Activated T-cell treated with anti-CD3 and anti-CD28 coated beads, Interleukin-2, amount 50 U/mL, for 24 hours (primary cell): ENCODE results near the gene FAM20A.

ENCODE experiments used
- DNase-seq: peaks from one replicate; pipeline ENCODE4 v3.0.0-alpha.2; 2020
- H3K27ac Mint-ChIP-seq: 2 replicates; pipeline ENCODE4 v1.8.0; 2020; ENCODE audit warnings: mild to moderate bottlenecking, mixed read lengths
- H3K27me3 Mint-ChIP-seq: 2 replicates; pipeline ENCODE4 v1.8.0; 2020; ENCODE audit warnings: mixed read lengths
- H3K36me3 Mint-ChIP-seq: 2 replicates; pipeline ENCODE4 v1.8.0; 2020; ENCODE audit warnings: low read depth, mixed read lengths
- H3K4me1 Mint-ChIP-seq: 2 replicates; pipeline ENCODE4 v1.8.0; 2020; ENCODE audit warnings: low read depth, mixed read lengths
- H3K4me3 Mint-ChIP-seq: 2 replicates; pipeline ENCODE4 v1.8.0; 2020; ENCODE audit warnings: mild to moderate bottlenecking, moderate library complexity, mixed read lengths
- H3K9me3 Mint-ChIP-seq: 2 replicates; pipeline ENCODE4 v1.8.0; 2020; ENCODE audit warnings: mixed read lengths

Gene FAM20A

DNA sequence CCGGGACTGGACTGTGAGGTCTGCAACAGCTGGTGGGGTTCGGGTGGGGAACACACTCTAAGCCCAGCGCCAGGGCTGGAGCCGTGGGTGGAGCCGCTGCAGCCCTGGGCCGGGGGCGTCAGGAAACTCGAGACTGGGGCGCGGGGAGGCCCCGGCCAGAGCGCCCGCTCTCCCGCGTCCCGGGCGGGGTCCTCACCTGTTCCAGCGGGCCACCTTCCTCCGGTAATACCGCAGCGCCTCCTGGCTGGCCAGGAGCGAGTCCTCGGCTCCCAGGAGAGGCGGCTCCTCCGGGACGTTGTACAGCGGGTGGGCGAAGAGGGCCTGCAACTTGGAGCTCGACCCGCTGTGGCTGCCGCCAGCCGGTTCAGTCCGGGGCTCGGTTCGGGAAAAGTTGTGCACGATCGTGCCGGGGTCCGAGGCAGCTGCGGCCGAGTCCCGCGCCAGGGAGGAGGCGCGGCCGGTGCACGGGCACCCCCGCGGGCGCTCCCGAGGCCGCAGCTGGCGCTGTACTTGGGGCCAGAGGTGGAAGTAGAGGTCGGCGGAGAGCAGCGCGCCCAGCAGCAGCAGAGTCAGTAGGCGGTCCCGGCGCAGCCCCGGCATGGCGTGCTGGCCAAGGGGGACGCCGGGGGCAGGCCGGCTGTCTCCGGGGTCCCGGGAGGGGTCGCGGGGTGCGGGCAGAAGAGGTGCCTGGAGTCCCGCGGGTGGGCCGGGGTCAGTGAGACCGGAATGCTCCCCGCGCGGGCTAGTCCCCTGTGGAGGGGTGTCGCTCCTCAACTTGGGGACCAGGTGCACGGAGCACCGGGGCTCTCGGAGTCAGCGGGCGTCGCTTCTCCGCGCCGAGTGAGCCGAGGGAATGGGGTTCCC lies 868 bp downstream of the FAM20A start:
- H3K9me3 Mint-ChIP-seq, result no peaks in the 10 kb centered on the region

DNA sequence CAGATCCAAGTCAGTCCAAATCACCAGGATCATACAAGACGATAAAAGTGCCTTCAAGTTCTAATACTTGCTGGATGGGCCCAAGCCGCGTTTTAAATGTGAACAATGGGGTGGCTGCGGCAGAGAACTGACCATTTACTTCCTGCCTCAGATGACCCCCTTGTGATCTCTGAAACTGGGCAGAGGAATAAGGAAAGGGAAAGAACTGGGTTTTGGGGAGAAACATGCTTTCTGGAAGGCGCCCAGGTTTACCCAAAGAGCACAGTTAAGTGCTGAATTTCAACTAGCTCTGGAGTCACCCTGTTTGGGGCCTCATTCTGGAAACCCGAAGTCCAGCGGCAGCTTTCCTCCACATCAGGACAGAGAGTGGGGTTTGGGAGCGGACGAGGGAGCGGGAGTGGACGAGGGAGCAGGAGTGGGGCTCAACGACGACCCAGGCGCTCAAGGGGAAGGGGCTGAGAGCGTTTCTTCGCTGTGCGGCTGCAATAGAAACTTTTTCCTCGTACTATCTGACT lies 1.6 kb downstream of the FAM20A start:
- Mint-ChIP-seq H3K4me1 (peaks cover 22% of the 10 kb centered on the region), H3K9me3 (no peaks in the 10 kb centered on the region), H3K27me3 (peaks cover 74% of the 10 kb centered on the region), H3K36me3 (no peaks in the 10 kb centered on the region), H3K27ac (no peak overlapping the region), H3K4me3 (peak overlapping the region; percentile 18)
- DNase-seq, result no peak

More for the DNA sequence above, 868 bp downstream of the FAM20A start:
- H3K4me3 Mint-ChIP-seq, result peak overlapping the region; percentile 24
- no peaks in the 10 kb centered on the region for H3K36me3 Mint-ChIP-seq
- H3K27me3 Mint-ChIP-seq, result peaks cover 72% of the 10 kb centered on the region
- no peak overlapping the region for H3K27ac Mint-ChIP-seq
- peak; percentile 40 for DNase-seq
- peaks cover 20% of the 10 kb centered on the region for H3K4me1 Mint-ChIP-seq

DNA sequence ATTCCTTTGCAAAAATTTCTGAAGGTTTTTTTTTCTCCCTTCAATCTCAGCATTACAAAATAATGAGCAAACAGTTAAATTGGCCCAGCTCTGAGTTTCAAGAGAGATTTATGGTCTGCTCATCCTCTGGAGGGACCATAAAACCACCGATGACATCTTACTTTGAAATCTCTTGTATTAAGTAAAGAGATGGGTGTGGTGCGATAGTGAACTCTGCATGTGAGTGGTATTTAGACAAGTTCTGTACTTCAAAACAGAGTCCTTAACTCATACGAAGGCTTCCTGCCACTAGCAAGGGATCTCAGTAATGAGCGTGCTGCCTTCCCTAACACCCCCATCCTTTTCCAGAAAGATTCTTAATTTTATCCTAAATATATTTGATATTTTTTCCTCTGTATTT lies 2.1 kb downstream of the FAM20A start:
- no peaks in the 10 kb centered on the region for H3K36me3 Mint-ChIP-seq
- H3K27me3 Mint-ChIP-seq, result peaks cover 78% of the 10 kb centered on the region
- H3K4me3 Mint-ChIP-seq, result no peak overlapping the region
- no peaks in the 10 kb centered on the region for H3K9me3 Mint-ChIP-seq
- no peak overlapping the region for H3K27ac Mint-ChIP-seq
- peaks cover 22% of the 10 kb centered on the region for H3K4me1 Mint-ChIP-seq
- DNase-seq, result no peak

DNA sequence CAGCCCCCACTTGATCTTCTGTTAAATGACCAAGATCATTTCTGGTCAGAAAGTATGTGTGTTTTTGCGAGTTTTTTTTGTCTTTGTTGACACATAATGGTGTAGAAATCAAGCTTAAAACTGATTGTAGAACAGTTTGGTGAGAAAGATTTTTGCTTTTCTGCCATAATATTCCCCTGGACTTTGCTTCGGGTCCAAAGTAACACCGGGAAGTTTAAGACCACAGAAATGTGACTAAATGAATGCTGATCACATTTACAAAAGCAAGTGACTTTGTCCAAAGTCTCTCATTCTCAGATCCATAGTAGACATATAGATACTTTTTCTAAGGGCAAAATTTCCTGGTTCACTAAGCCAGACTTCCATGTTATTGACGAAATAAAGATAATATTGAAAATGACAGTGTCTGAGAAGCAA lies 2.6 kb downstream of the FAM20A start:
- Mint-ChIP-seq H3K36me3 (no peaks in the 10 kb centered on the region), H3K9me3 (no peaks in the 10 kb centered on the region), H3K4me1 (peaks cover 22% of the 10 kb centered on the region), H3K4me3 (no peak overlapping the region), H3K27ac (no peak overlapping the region), H3K27me3 (peaks cover 79% of the 10 kb centered on the region)
- no peak for DNase-seq

DNA sequence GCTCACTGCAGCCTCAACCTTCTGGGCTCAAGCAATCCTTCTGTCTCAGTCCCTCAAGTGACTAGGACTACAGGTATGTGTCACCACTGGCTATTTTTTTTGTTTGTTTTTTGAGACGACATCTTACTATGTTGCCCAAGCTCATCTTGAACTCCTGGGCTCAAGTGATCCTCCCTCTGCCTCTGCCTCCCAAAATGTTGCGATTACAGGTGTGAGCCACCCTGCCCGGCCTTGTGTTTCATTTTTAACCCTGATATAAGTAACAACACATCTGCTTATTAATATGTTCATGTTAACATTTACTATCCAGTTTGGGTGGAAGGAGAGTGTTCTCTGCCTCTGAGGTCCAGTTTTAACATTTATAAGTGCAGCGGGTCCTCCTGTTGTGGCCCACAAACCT lies 3.1 kb downstream of the FAM20A start:
- Mint-ChIP-seq H3K27me3 (peaks cover 78% of the 10 kb centered on the region), H3K36me3 (no peaks in the 10 kb centered on the region), H3K27ac (no peak overlapping the region), H3K9me3 (no peaks in the 10 kb centered on the region), H3K4me3 (no peak overlapping the region), H3K4me1 (peaks cover 22% of the 10 kb centered on the region)
- no peak for DNase-seq

DNA sequence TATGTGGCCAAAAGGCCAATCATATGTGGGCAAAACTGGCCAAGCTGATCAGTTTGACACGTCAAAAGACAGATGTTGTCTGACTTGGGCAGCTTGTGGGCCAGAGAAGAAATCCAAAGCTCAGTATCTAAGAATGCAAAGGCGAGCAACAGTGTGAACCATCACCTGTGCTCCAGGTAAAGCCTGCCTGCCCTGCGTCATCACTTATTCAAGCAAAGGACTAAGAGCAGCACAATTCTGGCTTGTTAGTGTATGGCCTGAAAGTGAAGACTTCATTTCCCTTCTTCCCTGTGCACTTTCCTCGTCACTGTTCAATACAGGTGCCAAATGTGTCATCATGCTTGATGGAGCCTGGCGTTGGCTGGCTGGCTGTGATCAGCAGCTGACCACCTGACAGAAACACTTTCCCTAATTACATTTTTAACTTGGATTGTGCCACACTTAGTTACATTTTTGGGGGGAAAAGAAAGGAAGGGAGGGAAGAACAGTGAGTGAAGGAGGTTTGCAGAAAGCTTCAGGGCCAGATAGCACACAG lies 4.7 kb downstream of the FAM20A start:
- no peak for DNase-seq
- Mint-ChIP-seq H3K4me1 (peaks cover 18% of the 10 kb centered on the region), H3K27ac (no peak overlapping the region), H3K36me3 (no peaks in the 10 kb centered on the region), H3K9me3 (no peaks in the 10 kb centered on the region), H3K27me3 (peaks cover 77% of the 10 kb centered on the region), H3K4me3 (no peak overlapping the region)

DNA sequence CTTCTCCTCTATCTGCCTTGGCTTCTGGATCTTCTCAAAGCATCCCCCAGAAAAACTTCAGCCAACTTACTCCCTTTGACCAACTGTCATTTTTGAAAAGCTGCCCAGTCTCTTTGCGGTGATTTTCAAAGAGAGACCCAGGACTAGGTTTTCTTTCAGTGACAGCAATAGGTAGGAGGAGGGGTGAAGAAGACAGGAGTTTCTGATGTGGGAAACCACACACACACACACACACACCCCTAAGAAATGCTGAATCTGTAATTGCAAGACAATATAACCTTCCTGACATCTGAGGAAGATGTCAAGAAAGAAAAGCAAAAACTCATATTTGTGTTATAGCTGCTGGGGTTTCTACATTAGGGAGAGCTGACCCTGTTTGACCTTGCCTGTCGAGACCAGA lies 5.2 kb downstream of the FAM20A start:
- Mint-ChIP-seq H3K27ac (no peak overlapping the region), H3K9me3 (no peaks in the 10 kb centered on the region), H3K4me1 (peaks cover 18% of the 10 kb centered on the region), H3K4me3 (no peak overlapping the region), H3K36me3 (no peaks in the 10 kb centered on the region), H3K27me3 (peaks cover 76% of the 10 kb centered on the region)
- no peak for DNase-seq

DNA sequence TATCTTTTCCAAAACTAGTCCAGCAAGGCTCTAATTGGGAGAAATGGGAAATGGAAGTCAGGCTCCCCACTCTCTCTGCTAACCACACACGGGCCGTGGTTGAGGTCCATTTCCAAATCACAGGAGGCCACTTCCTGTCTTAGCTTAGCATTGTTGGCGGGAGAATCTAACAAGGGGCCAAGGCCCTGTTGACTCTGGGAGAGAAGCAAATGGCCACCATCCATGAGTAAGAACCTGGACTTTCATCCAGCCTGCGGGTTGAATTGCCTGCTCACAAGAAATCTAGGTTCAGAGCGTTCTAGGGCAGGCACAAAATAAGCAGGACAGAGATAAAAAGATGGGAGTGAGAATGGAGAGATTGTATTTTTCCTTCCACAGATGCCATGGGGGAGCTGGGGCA lies 5.7 kb downstream of the FAM20A start:
- peaks cover 18% of the 10 kb centered on the region for H3K4me1 Mint-ChIP-seq
- no peaks in the 10 kb centered on the region for H3K36me3 Mint-ChIP-seq
- peaks cover 78% of the 10 kb centered on the region for H3K27me3 Mint-ChIP-seq
- no peak overlapping the region for H3K27ac Mint-ChIP-seq
- H3K4me3 Mint-ChIP-seq, result no peak overlapping the region
- DNase-seq, result no peak
- H3K9me3 Mint-ChIP-seq, result no peaks in the 10 kb centered on the region

DNA sequence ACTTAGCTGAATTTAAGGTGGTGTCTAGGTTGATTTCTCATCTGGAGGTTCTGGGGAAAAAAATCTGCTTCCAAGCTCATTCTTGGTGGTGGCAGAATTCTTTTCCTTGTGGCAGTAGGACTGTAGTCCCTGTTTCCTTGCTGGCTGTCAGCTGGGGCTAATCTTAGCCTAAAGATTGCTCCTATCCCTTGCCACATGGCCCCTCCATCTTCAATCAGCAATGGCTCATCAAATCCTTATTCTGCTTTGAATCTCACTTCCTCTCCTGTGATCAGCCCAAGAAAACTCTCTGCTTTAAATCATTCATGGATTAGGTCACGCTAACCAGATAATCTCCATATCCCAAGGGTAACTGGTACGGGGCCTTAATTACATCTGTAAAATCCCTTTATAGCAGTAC lies 6.6 kb downstream of the FAM20A start:
- peaks cover 74% of the 10 kb centered on the region for H3K27me3 Mint-ChIP-seq
- H3K36me3 Mint-ChIP-seq, result no peaks in the 10 kb centered on the region
- no peaks in the 10 kb centered on the region for H3K9me3 Mint-ChIP-seq
- H3K4me1 Mint-ChIP-seq, result peaks cover 14% of the 10 kb centered on the region
- no peak overlapping the region for H3K4me3 Mint-ChIP-seq
- no peak overlapping the region for H3K27ac Mint-ChIP-seq
- DNase-seq, result no peak

DNA sequence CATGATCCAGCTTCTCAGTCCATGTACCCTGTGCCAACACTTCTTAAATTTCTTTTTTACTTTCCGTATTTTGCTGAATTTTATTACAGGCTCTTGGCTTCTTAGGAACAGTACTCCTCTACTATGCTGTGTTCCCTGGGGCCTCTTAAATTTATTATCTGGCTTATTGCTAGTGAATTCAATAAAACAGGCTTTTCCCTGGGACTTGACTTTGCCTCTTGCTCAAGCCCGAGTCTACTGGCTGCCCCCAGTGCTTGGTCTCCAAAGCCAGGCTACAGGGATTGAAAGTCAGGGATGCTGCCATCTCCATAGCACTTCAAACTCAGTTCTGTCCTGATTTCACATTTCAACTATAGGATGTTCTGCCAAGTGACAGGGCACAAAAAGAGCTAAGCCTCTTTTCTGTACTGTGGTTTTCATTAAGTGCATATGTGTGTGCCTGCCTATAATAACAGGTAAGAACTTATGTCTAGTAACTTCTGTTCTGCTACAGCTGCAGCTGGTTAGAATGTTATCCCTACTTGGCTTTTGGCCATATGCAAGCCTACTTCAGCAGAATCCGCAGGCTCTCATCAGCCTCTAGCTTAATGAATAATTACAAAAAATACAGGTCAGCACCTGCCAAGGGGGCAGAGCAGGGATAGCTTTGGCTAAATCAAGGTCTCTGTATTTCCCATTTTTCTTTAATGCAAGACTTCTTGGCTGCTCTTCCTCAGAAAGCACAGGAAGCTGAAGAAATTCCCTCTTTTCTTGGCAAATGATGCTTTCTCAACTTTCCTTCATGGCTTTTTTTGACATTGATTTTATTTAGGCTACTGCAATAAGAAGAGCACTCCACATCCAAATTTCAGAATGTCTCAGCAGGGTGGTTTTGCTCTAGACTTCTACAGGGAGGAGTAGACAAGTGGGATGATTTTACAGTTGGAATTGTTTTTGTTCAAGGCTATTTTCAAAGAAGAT lies 8.2 kb downstream of the FAM20A start:
- H3K9me3 Mint-ChIP-seq, result peaks cover 2% of the 10 kb centered on the region
- H3K27me3 Mint-ChIP-seq, result peaks cover 58% of the 10 kb centered on the region
- H3K36me3 Mint-ChIP-seq, result no peaks in the 10 kb centered on the region
- peaks cover 12% of the 10 kb centered on the region for H3K4me1 Mint-ChIP-seq
- no peak for DNase-seq
- no peak overlapping the region for H3K4me3 Mint-ChIP-seq
- no peak overlapping the region for H3K27ac Mint-ChIP-seq

DNA sequence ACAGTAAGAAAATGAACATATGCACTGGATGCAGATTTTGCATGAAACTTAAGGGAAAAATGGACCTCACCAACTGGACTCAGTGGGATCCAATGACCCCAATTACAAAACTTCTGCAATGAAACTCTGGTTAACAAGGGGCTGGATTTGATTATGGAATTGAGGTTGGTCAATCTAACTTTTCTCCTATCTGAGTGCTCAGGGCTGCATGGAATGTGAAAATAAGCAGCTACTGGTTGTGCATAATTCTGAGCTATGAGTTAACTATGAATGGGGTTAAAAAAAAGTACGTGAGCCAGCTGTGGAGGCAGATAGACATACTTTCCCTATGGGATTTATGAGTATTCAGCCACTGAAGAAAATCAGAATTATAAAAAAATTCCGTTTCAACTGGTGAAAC lies 9.2 kb downstream of the FAM20A start:
- Mint-ChIP-seq H3K9me3 (peaks cover 4% of the 10 kb centered on the region), H3K4me3 (no peak overlapping the region), H3K27ac (no peak overlapping the region), H3K27me3 (peaks cover 50% of the 10 kb centered on the region), H3K36me3 (no peaks in the 10 kb centered on the region), H3K4me1 (peaks cover 12% of the 10 kb centered on the region)
- no peak for DNase-seq

DNA sequence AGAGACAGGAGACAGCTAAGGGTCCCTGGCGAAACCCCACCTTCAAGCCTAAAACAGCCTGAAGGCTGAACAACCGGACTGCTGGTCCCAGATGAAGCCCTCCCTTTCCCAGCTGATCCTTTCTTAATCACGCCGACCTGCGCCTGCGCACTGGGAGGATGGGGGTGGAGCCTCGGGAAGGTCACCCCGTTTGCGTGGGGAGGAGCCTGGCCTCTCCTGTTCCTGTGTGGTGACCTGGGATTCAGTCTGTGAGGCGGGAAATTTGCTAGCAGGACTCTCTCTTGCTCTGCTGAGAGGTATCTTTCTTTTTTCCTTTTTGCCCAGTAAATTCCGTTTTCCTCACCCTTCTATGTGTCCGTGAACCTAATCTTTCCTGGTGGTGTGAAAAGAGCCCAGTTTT lies 9.6 kb downstream of the FAM20A start:
- peak; percentile 33 for DNase-seq
- peaks cover 47% of the 10 kb centered on the region for H3K27me3 Mint-ChIP-seq
- no peaks in the 10 kb centered on the region for H3K36me3 Mint-ChIP-seq
- H3K4me1 Mint-ChIP-seq, result peaks cover 12% of the 10 kb centered on the region
- no peak overlapping the region for H3K27ac Mint-ChIP-seq
- peaks cover 4% of the 10 kb centered on the region for H3K9me3 Mint-ChIP-seq
- no peak overlapping the region for H3K4me3 Mint-ChIP-seq

DNA sequence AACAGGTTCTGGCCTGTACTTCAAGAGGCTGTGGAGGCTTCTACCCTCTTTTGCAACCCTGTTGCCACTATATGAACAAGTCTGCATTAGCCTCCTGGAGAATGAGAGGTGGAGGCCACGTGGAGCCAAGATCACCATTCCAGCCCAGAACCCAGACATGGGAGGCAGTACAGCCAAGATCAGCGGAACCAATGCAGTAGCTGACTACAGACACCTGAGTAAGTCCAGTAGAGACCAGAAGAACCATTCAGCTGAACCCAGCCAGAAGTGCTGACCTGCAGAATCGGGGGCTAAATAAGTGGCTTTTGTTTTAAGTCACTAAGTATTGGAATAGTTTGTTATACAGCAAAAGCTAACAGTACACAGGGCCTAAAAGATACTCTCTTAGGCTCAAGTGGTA lies 12.1 kb downstream of the FAM20A start:
- no peaks in the 10 kb centered on the region for H3K4me1 Mint-ChIP-seq
- no peak overlapping the region for H3K4me3 Mint-ChIP-seq
- peaks cover 29% of the 10 kb centered on the region for H3K27me3 Mint-ChIP-seq
- H3K27ac Mint-ChIP-seq, result no peak overlapping the region
- DNase-seq, result no peak
- H3K36me3 Mint-ChIP-seq, result no peaks in the 10 kb centered on the region
- H3K9me3 Mint-ChIP-seq, result peaks cover 4% of the 10 kb centered on the region

DNA sequence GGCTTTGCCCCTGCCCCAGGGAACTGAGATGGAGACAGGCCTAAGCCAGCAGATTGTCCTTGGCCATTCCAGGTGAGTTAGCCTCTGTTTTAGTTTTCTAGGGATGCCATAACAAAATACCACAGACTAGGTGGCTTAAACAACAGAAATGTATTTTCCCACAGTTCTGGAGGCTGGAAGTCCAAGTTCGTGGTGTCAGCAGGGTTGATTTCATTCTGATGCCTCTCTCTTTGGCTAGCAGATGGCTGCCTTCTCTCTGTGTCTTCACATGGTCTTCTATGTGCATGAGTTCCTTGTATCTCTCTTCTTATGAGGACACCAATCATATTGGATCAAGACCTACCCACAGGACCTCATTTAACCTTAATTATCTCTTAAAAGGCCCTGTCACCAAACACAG lies 12.8 kb downstream of the FAM20A start:
- Mint-ChIP-seq H3K27me3 (peaks cover 23% of the 10 kb centered on the region), H3K27ac (no peak overlapping the region), H3K36me3 (no peaks in the 10 kb centered on the region), H3K9me3 (peaks cover 4% of the 10 kb centered on the region), H3K4me3 (no peak overlapping the region), H3K4me1 (no peaks in the 10 kb centered on the region)
- DNase-seq, result no peak
